SK-N-SH (cell line): Measurements from ENCODE around the gene EXOG. TPM values are rescaled to one million over a fixed set of nuclear protein-coding genes. Genes with fewer than 3 reads are reported as not detected.

Source experiments
- CTCF ChIA-PET: fragments of 300-600, 350-600 bp; formaldehyde crosslinking; extraction: SDS; loops from one replicate; lab custom pipeline; 2021; lab: Yijun Ruan, JAX
- POLR2A ChIA-PET: fragments of 350-600 bp; sonication (Branson Sonifier 250); formaldehyde crosslinking; extraction: SDS; loops from one replicate; lab custom pipeline; 2020; ENCODE audit warnings: antibody characterized with exemption, inconsistent platforms; lab: Yijun Ruan, JAX
- DNase-seq: peaks from one replicate; pipeline ENCODE4 v3.0.0; 2012
- H2AFZ ChIP-seq: fragments of 200-600 bp; sonication (generic); 2 replicates; pipeline ENCODE4 v1.8.1; 2016; ENCODE audit warnings: antibody characterized with exemption, mild to moderate bottlenecking, low read depth
- H3F3A ChIP-seq: fragments of 200-600 bp; sonication (generic); replicated peaks from 2 replicates; pipeline ENCODE3; 2016; ENCODE audit warnings: antibody characterized with exemption, mild to moderate bottlenecking; ENCODE audit not compliant: insufficient read depth
- H3K27ac ChIP-seq, 2 experiments: fragments of 200-500 bp in 1 of 2; fragments of 200-600 bp in 1 of 2; sonication (Bioruptor generic) in 1 of 2; sonication (generic), shearing (Covaris generic) in 1 of 2; 2 replicates each; pipeline versions ENCODE4 v1.5.1 to v1.6.1; 2014 to 2016; ENCODE audit warnings: low read depth in 2 of 2, inconsistent platforms in 1 of 2, low read length in 1 of 2, mild to moderate bottlenecking in 1 of 2, mixed read lengths in 1 of 2
- H3K27me3 ChIP-seq: fragments of 200-600 bp; sonication (generic), shearing (Covaris generic); 2 replicates; pipeline ENCODE4 v1.6.1; 2016; ENCODE audit warnings: mixed run types; ENCODE audit not compliant: insufficient read depth
- H3K36me3 ChIP-seq, 2 experiments: fragments of 200-500 bp in 1 of 2; fragments of 200-600 bp in 1 of 2; sonication (Bioruptor generic) in 1 of 2; sonication (generic) in 1 of 2; replicated peaks in 1 of 2; 2 replicates each; pipeline versions ENCODE3 to v1.5.1; 2014 to 2016; ENCODE audit warnings: low read length in 1 of 2, mild to moderate bottlenecking in 1 of 2; ENCODE audit not compliant: insufficient read depth in 2 of 2, control insufficient read depth in 1 of 2
- H3K4me1 ChIP-seq, 2 experiments: fragments of 200-500 bp in 1 of 2; fragments of 200-600 bp in 1 of 2; sonication (Bioruptor generic) in 1 of 2; sonication (generic), shearing (Covaris generic) in 1 of 2; 2 replicates each; pipeline versions ENCODE4 v1.5.1 to v1.6.1; 2014 to 2016; ENCODE audit warnings: low read depth in 1 of 2, low read length in 1 of 2, mixed run types in 1 of 2; ENCODE audit not compliant: insufficient read depth in 2 of 2, control insufficient read depth in 1 of 2
- H3K4me2 ChIP-seq: fragments of 200-600 bp; sonication (generic), shearing (Covaris generic); 2 replicates; pipeline ENCODE4 v1.6.1; 2017; ENCODE audit warnings: mixed run types
- H3K4me3 ChIP-seq, 2 experiments: fragments of 200-500 bp in 1 of 2; fragments of 200-600 bp in 1 of 2; sonication (Bioruptor generic) in 1 of 2; sonication (generic), shearing (Covaris generic) in 1 of 2; 2 replicates each; pipeline versions ENCODE4 v1.5.1 to v1.8.1; 2014 to 2016; ENCODE audit warnings: low read depth in 2 of 2, inconsistent platforms in 1 of 2, low read length in 1 of 2, mild to moderate bottlenecking in 1 of 2, mixed read lengths in 1 of 2, moderate library complexity in 1 of 2
- H3K79me2 ChIP-seq: fragments of 200-600 bp; sonication (generic); 2 replicates; pipeline ENCODE4 v1.8.1; 2017; ENCODE audit warnings: mild to moderate bottlenecking; ENCODE audit not compliant: insufficient read depth
- H3K9ac ChIP-seq: fragments of 200-600 bp; sonication (generic); 2 replicates; pipeline ENCODE4 v1.6.1; 2017; ENCODE audit warnings: mixed run types
- H3K9me2 ChIP-seq: fragments of 200-600 bp; sonication (generic); 2 replicates; pipeline ENCODE4 v1.6.1; 2017; ENCODE audit warnings: mixed run types
- H3K9me3 ChIP-seq: fragments of 200-600 bp; sonication (generic); 2 replicates; pipeline ENCODE4 v1.6.1; 2017; ENCODE audit warnings: mixed run types, mild to moderate bottlenecking, moderate library complexity
- H4K20me1 ChIP-seq: fragments of 200-600 bp; sonication (generic); 2 replicates; pipeline ENCODE4 v1.6.1; 2017; ENCODE audit warnings: mild to moderate bottlenecking, mixed run types; ENCODE audit not compliant: insufficient read depth
- CHD2 ChIP-seq: fragments of 150-350 bp; IDR thresholded peaks from 2 replicates; pipeline ENCODE4 v1.6.1; 2018; ENCODE audit warnings: low read length; ENCODE audit not compliant: partially characterized antibody
- EP300 ChIP-seq, 2 experiments: IDR thresholded peaks; 2 replicates each; pipeline versions ENCODE4 v1.4.0 to v1.6.1; 2012; ENCODE audit warnings: borderline replicate concordance in 1 of 2, low read depth in 1 of 2, low read length in 1 of 2
- FOXM1 ChIP-seq: IDR thresholded peaks from 2 replicates; pipeline ENCODE4 v1.4.0; 2012; ENCODE audit warnings: low read depth, mild to moderate bottlenecking
- GATA2 ChIP-seq: sonication (generic); formaldehyde crosslinking; IDR thresholded peaks from 2 replicates; pipeline ENCODE4 v1.5.0; 2020; ENCODE audit warnings: mild to moderate bottlenecking, missing genetic modification reagents
- MEF2A ChIP-seq: IDR thresholded peaks from 2 replicates; pipeline ENCODE4 v1.4.0; 2012; ENCODE audit warnings: low read depth, borderline replicate concordance
- MXI1 ChIP-seq: IDR thresholded peaks from 2 replicates; pipeline ENCODE4 v1.6.1; 2012; ENCODE audit warnings: mild to moderate bottlenecking, low read depth, low read length, improper control_type of control experiment
- NFIC ChIP-seq: IDR thresholded peaks from 2 replicates; pipeline ENCODE4 v1.4.0; 2012; ENCODE audit warnings: borderline replicate concordance
- POLR2AphosphoS5 ChIP-seq: IDR thresholded peaks from 2 replicates; pipeline ENCODE4 v1.6.1; 2012; ENCODE audit warnings: low read depth, low read length
- RAD21 ChIP-seq: IDR thresholded peaks from 2 replicates; pipeline ENCODE4 v1.6.1; 2012; ENCODE audit warnings: mild to moderate bottlenecking, low read length
- RCOR1 ChIP-seq: fragments of 150-350 bp; IDR thresholded peaks from 2 replicates; pipeline ENCODE4 v1.6.1; 2017; ENCODE audit warnings: antibody characterized with exemption, low read length
- TAF1 ChIP-seq: IDR thresholded peaks from 2 replicates; pipeline ENCODE4 v1.6.1; 2012; ENCODE audit warnings: low read depth, mild to moderate bottlenecking, low read length, moderate library complexity, borderline replicate concordance
- TEAD4 ChIP-seq: IDR thresholded peaks from 2 replicates; pipeline ENCODE4 v1.4.0; 2012; ENCODE audit warnings: mild to moderate bottlenecking, borderline replicate concordance; ENCODE audit not compliant: insufficient read depth
- WGBS: methylation state at CpG from one replicate; pipeline ENCODE4 v1.1.6; 2017; ENCODE audit warnings: low lambda C conversion rate; 5-methylcytosine and 5-hydroxymethylcytosine counted together
- polyA plus RNA-seq, 3 experiments: library from polyadenylated mRNA; depleted of rRNA; stranded (reverse); fragments of >200 nt; gene quantifications; 2 replicates each; pipeline ENCODE4 v1.2.3, GENCODE V29; 2012
- TF ChIP-seq, protein P1 (sequence below): fragments of 150-350 bp; IDR thresholded peaks from 2 replicates; pipeline ENCODE4 v1.6.1; 2017; ENCODE audit warnings: antibody characterized with exemption, low read length, low read depth, borderline replicate concordance
- TF ChIP-seq, protein P2 (sequence below): IDR thresholded peaks from 2 replicates; pipeline ENCODE4 v1.6.1; 2012; ENCODE audit warnings: mild to moderate bottlenecking, low read depth, low read length, moderate library complexity
- TF ChIP-seq, protein P3 (sequence below): fragments of 200-600 bp; sonication (generic); IDR thresholded peaks from 2 replicates; pipeline ENCODE4 v1.6.1; 2017; ENCODE audit warnings: antibody characterized with exemption, mild to moderate bottlenecking, moderate library complexity

The EXOG gene
- polyA plus RNA-seq, 1 of the 3 experiments (the other 2 are of a cell fraction) = 6.2 TPM

DNA sequence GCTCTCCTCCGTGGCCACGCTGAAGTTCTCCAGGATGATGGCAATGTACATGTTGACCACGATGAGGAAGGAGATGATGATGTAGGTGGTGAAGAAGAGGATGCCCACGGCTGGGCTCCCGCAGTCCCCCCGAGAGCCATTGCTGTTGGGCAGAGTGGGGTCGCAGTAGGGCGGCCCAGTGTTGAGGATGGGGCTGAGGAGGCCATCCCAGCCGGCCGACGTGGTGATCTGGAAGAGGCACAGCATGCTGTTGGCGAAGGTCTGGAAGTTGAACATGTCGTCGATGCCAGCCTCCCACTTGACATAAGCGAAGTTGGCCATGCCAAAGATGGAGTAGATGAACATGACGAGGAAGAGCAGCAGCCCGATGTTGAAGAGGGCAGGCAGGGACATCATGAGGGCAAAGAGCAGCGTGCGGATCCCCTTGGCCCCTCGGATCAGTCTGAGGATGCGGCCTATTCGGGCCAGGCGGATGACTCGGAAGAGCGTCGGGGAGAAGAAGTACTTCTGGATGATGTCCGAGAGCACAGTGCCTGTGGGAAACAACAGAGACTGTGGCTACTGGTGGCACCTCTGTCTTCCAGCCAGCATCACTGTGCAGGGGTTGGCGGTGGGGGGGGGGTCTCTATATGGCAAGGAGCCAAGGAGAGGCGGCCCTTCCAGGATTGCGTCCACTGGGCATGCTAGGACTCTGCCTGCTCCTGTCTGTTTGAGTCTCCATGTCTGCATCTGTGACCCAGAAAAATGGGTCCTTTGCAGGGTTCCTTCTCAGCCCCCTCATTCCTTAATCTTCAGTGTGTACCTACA is 55.1 kb downstream of the EXOG start:
- Histone ChIP-seq H3K36me3 (no peaks in the 10 kb centered on the region), H3K9ac (no peak overlapping the region), H3K27ac (no peak overlapping the region), H4K20me1 (no peaks in the 10 kb centered on the region), H3K9me2 (no peaks in the 10 kb centered on the region), H3K9me3 (no peaks in the 10 kb centered on the region), H3K79me2 (no peaks in the 10 kb centered on the region), H3K4me2 (no peak overlapping the region), H3K4me3 (no peak overlapping the region), H3K27me3 (no peaks in the 10 kb centered on the region), H3K4me1 (no peaks in the 10 kb centered on the region; a peak in 1 of 4 replicates), H3F3A (no peaks in the 10 kb centered on the region), H2AFZ (no peak overlapping the region)
- POLR2A ChIA-PET = no interaction called here
- TF ChIP-seq NFIC (no peak), RAD21 (no peak), EP300 (IDR thresholded peaks at IDR 0.05; ENCODE audit: borderline replicate concordance in 1 of 2, low read depth in 1 of 2, low read length in 1 of 2) (no peak), POLR2AphosphoS5 (no peak), GATA2 (CRISPR knock-in tag) (no peak)
- TF ChIP-seq, protein P1, sequence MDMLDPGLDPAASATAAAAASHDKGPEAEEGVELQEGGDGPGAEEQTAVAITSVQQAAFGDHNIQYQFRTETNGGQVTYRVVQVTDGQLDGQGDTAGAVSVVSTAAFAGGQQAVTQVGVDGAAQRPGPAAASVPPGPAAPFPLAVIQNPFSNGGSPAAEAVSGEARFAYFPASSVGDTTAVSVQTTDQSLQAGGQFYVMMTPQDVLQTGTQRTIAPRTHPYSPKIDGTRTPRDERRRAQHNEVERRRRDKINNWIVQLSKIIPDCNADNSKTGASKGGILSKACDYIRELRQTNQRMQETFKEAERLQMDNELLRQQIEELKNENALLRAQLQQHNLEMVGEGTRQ = no peak
- TF ChIP-seq, protein P2, sequence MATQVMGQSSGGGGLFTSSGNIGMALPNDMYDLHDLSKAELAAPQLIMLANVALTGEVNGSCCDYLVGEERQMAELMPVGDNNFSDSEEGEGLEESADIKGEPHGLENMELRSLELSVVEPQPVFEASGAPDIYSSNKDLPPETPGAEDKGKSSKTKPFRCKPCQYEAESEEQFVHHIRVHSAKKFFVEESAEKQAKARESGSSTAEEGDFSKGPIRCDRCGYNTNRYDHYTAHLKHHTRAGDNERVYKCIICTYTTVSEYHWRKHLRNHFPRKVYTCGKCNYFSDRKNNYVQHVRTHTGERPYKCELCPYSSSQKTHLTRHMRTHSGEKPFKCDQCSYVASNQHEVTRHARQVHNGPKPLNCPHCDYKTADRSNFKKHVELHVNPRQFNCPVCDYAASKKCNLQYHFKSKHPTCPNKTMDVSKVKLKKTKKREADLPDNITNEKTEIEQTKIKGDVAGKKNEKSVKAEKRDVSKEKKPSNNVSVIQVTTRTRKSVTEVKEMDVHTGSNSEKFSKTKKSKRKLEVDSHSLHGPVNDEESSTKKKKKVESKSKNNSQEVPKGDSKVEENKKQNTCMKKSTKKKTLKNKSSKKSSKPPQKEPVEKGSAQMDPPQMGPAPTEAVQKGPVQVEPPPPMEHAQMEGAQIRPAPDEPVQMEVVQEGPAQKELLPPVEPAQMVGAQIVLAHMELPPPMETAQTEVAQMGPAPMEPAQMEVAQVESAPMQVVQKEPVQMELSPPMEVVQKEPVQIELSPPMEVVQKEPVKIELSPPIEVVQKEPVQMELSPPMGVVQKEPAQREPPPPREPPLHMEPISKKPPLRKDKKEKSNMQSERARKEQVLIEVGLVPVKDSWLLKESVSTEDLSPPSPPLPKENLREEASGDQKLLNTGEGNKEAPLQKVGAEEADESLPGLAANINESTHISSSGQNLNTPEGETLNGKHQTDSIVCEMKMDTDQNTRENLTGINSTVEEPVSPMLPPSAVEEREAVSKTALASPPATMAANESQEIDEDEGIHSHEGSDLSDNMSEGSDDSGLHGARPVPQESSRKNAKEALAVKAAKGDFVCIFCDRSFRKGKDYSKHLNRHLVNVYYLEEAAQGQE = no peak
- TF ChIP-seq, protein P3, sequence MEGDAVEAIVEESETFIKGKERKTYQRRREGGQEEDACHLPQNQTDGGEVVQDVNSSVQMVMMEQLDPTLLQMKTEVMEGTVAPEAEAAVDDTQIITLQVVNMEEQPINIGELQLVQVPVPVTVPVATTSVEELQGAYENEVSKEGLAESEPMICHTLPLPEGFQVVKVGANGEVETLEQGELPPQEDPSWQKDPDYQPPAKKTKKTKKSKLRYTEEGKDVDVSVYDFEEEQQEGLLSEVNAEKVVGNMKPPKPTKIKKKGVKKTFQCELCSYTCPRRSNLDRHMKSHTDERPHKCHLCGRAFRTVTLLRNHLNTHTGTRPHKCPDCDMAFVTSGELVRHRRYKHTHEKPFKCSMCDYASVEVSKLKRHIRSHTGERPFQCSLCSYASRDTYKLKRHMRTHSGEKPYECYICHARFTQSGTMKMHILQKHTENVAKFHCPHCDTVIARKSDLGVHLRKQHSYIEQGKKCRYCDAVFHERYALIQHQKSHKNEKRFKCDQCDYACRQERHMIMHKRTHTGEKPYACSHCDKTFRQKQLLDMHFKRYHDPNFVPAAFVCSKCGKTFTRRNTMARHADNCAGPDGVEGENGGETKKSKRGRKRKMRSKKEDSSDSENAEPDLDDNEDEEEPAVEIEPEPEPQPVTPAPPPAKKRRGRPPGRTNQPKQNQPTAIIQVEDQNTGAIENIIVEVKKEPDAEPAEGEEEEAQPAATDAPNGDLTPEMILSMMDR = no peak
- DNase-seq = no peak
- CTCF ChIA-PET = interaction anchor here (1.6 kb wide), 1 partner anchor 99 kb away, joined by 5 read pairs; no protein-coding TSS in a partner anchor
- WGBS = 60% methylated on average over 18 of the region's 30 CpGs

DNA sequence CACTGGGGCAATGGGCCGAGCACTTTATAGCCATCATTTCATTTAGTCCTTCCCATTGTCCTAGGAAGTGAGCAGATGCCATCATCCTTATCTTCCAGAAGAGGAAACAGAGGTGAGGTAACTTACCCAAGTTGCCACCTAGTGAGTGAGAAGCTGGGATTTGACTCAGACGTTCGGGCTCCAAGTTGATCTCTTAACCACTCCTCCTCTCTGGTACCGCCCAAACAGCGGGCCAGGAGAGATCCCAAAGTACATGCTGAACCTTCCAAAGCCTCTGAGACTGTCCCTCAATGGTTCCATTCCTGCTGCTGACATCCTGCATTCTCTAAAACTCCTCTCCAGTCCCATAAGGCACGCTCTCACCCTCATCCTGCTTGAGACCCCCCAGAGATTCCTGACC is 56.2 kb downstream of the EXOG start:
- H3K4me1 ChIP-seq = no peaks in the 10 kb centered on the region; a peak in 1 of 4 replicates
- no peaks in the 10 kb centered on the region for H3K9me2 ChIP-seq
- H2AFZ ChIP-seq = no peak overlapping the region
- H3K4me2 ChIP-seq = no peak overlapping the region
- no peaks in the 10 kb centered on the region for H4K20me1 ChIP-seq
- WGBS = 31% methylated on average over 3 of the region's 6 CpGs
- DNase-seq = no peak
- H3K79me2 ChIP-seq = no peaks in the 10 kb centered on the region
- no peaks in the 10 kb centered on the region for H3F3A ChIP-seq
- no peak overlapping the region for H3K27ac ChIP-seq
- H3K9ac ChIP-seq = no peak overlapping the region
- no peaks in the 10 kb centered on the region for H3K27me3 ChIP-seq
- POLR2A ChIA-PET = no interaction called here
- H3K36me3 ChIP-seq = no peaks in the 10 kb centered on the region
- CTCF ChIA-PET = interaction anchor here (1.6 kb wide), 1 partner anchor 98 kb away, joined by 5 read pairs; no protein-coding TSS in a partner anchor
- H3K4me3 ChIP-seq = no peak overlapping the region
- no peaks in the 10 kb centered on the region for H3K9me3 ChIP-seq
- no peak for TF ChIP-seq MEF2A
- TF ChIP-seq TAF1 = no peak
- TF ChIP-seq RCOR1 = no peak
- TF ChIP-seq MXI1 = no peak
- TF ChIP-seq GATA2 (CRISPR knock-in tag) = no peak
- TF ChIP-seq TEAD4 = no peak
- TF ChIP-seq FOXM1 = no peak
- TF ChIP-seq, protein P2 = no peak
- no peak for TF ChIP-seq CHD2
